HFF-Myc (cell line): ENCODE data around the gene GLYAT.

Experiments used
- DNase-seq: peaks from one replicate; pipeline ENCODE4 v3.0.0-alpha.2; 2011; ENCODE audit warnings: low read depth; ENCODE audit errors: extremely low read depth
- H3K4me3 ChIP-seq: replicated peaks from 2 replicates; pipeline ENCODE4 v1.5.1; 2011; ENCODE audit warnings: low read depth, mild to moderate bottlenecking, control low read depth, low read length
- CTCF ChIP-seq: IDR thresholded peaks from 2 replicates; pipeline ENCODE4 v1.5.1; 2012; ENCODE audit warnings: mild to moderate bottlenecking, low read depth, low read length, control low read depth; ENCODE audit errors: missing control alignments

The GLYAT gene

GRCh38 chr11:58734681-58735490 is 3.1 kb upstream of the GLYAT start:
- no peak for DNase-seq
- no peak overlapping the region for H3K4me3 ChIP-seq
- no peak for TF ChIP-seq CTCF

- H3K4me3 ChIP-seq = no peak overlapping the region
- TF ChIP-seq CTCF = no peak
- DNase-seq = no peak
Observed at GRCh38 chr11:58730507-58731089, 1.1 kb downstream of the GLYAT start.

GRCh38 chr11:58727415-58727797 is 4.3 kb downstream of the GLYAT start:
- no peak for TF ChIP-seq CTCF
- H3K4me3 ChIP-seq = no peak overlapping the region
- DNase-seq = no peak

- H3K4me3 ChIP-seq = no peak overlapping the region
- no peak for DNase-seq
Observed at GRCh38 chr11:58726737-58727414, 4.9 kb downstream of the GLYAT start.

GRCh38 chr11:58719406-58720117 is 12.2 kb downstream of the GLYAT start:
- no peak overlapping the region for H3K4me3 ChIP-seq
- no peak for DNase-seq
- TF ChIP-seq CTCF = no peak

More at GRCh38 chr11:58726737-58727414, 4.9 kb downstream of the GLYAT start:
- TF ChIP-seq CTCF = no peak

- DNase-seq = no peak
- no peak overlapping the region for H3K4me3 ChIP-seq
- no peak for TF ChIP-seq CTCF
Observed at GRCh38 chr11:58712531-58712930, 19.2 kb downstream of the GLYAT start.
